C1 segment of cervical spinal cord (tissue), 14 donors: Measurements from ENCODE around the gene TMA7B.
"Not testable (repeated sequence)": the region's sequence is repeated elsewhere in the genome, so short reads cannot be mapped to it uniquely, and the experiment has no call there.

Source experiments
- DNase-seq, 14 donors: peaks; one replicate each; lab custom pipeline; 2025; lab: John Stamatoyannopoulos, UW

Gene TMA7B

DNA sequence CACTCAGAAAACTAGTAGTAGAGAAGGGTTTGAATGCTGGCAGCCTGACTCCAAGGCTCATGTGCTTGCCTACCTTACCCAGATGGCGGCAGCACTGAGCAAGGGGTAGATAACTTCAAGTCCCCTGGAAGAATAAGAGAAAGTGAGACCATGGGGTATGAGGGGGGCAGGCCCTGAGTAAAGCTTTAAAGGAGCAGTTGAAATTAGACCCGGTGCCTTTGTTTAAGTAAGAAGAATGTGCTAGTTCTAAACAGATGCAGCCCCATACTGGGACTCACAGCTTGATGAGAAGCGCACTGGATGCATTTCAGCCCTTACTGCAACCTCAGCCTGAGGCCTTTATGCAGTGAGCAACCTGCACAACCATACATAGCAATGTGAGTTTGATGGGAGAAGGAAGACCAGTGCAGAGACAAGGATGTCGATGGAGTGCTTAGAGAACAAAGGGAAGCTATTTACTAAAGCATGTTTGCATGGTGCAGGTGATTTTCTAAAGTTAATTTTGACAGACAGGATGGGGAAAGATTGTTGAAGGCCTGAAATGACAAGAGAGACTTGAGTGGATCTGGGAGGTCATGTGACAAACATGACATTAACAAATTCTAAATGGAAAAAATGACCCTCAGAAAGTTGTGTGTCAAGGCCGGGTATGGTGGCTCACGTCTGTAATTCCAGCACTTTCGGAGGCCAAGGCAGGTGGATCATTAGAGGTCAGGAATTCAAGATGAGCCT, 27.1 kb upstream of the TMA7B start:
- no peak for DNase-seq

DNA sequence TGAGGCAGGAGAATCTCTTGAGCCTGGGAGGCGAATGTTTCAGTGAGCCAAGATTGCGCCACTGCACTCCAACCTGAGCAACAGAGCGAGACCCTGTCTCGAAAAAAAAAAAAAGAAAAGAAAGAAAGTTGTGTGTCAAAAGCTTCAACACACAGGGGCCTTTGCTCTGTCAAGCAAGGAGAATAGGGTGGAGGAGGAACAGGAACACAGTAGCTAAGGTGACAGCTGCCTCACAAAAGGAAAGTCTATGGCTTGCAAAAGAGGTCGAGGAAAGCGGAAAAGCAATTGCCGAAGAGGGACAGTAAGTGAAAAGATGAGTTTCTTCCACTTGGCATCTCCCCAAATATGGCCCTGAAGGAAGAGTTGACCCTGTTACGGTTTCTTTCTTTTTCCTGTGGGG, 26.5 kb upstream of the TMA7B start:
- no peak for DNase-seq

DNA sequence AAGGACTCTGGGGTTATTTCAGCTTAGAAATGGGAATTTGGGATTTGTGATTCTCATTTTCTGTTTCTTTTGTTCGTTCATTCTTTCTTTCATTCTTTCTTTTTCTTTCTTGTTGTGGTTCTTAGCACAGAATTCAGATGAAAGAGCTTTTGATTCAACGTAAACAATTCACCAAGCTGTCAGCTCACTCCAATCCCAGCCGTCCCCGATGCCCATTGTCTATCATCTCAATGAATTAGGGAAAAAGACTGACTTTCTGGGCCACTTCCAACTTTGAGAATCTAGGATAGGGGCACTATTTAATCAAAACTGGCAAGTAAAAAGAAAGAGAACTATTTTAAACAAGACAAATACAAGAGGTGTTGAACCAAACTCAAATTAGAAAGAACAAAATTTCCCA, 25.1 kb upstream of the TMA7B start:
- no peak for DNase-seq

DNA sequence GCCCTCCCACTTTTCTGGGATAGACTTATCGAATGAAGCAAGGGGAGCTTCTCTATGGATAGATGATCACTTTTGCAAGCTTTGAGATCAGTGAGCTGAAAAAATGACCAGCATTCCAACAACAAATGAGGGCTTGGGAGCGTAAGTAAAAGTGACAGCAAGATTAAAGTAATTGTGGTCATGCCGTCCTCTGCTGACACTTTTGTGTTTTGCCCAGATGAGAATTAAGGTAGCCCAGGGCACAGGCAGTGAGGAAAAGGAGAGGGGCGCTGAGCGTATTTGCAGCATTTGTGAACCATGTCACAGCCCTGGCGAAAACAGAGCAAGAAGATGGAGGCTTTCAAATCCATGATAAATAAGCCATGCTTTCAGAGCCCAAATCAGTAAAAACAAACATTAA, 24.6 kb upstream of the TMA7B start:
- DNase-seq, result no peak

DNA sequence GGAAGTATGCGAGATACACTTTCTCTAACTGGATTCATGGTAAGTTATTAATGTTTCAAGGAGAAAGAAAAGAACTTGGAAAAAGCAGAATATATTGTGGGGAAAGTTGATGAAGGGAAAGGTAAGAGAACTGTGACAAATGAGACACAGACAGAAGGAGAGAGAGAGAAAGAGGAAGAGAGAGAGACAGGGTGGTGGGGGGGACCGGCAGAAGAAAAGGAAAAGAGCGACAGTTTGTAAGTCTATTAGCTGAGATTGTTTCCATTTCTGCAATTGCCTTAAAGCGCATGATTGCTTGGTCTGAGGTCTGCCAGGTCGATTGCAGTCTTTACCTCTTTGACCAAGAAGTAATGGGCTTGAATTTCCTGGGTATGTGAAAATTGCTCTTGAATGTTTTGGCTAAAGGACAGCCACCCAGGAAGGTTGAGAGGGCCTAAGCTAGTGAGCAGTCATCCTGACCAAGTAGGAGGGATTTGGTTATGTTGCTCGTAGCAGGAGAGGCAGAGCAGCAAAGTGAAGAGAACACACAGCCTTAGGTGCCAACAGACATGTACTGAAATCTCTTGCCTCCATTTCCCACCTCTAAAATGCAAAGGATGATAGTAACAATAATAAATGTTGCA, 23.6 kb upstream of the TMA7B start:
- no peak for DNase-seq

DNA sequence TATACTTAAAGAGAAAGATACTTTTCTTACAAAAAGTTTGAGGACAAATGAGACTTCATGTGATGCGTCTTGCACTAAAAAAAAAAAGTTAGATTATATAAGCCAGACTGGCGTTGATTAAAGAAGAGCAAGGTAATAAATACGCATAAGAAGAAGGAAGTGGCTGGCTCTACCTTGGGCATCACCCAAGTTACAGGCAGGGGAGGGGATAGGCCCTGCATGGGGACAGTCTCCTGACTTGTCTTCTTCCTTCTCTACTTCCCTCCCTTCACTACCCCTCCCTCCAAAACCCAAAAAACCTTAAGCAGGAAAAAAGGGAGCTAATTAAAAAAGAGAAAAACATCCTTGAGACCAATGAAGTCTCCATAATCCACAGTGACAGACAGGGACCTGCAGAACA, 22.3 kb upstream of the TMA7B start:
- no peak for DNase-seq

DNA sequence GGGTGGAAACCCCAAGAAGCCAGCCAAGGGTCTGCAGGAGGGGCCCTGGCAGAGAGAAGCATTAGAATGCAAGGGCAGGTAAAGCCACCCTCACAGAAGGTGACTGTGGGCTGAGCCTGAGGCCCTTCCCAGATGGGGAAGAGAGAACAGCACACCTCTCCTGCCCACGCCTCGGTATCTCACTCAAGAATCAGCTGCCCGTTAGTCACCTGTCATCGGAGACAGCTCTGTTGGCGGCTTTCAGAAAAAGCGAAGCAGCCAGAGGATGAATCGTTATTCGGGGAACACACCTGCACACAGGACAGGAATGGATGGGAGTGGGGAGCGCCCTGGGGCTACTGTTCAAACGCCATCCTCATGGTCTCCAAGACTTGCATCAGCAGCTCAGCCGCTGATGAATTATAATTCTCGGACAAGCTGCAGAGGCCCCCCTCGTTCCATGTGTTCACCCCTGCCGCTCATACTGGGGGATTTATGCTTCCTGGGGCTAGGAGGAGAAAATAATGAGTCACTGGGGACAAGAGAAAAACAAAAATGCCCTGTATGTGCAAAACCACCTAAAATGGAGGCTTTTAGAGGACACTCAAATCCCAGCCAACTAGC, 21.6 kb upstream of the TMA7B start:
- no peak for DNase-seq

DNA sequence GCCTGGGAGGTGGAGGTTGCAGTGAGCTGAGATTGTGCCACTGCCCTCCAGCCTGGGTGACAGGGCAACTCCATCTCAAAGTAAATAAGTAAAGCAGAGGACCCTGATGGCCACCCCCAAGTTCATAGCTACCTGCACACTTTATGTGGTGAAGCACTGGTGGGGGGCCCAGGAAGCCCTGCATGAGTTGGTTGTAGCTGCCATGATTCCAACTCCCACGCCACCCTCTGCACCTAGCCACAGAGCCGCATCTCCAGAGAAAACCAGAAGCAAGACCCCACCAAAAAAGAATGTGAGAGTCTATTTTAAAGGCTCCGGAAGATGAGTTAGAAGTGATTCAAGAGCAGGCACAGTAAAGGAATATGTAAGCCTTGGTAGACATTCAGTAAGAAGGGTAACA, 20.4 kb upstream of the TMA7B start:
- DNase-seq, result no peak

DNA sequence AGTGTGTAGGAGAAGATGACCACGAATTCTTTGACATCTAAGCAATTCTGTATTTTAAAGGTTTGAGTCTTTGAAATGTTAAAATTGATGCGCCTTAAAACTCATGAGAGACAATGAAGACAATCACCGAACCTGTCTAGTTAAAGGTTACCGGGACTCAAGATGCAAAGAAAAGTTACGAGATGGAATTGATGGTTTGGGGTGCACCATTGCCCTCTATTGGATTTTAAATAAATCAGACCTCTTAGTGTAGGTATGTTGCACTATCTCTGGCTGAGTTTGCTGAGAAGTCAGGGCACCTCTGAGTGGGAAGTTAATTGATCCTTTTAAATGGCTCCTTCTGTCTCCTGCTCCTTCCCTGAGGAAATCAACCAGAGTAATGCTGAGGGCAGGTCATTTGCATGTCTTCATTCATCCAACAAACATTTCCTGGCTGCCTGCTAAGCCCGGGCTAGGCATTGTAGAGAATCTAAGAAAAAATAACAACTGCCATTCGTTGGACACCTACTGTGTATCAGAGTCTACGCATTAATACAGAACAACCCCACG, 19.4 kb upstream of the TMA7B start:
- DNase-seq, result no peak

DNA sequence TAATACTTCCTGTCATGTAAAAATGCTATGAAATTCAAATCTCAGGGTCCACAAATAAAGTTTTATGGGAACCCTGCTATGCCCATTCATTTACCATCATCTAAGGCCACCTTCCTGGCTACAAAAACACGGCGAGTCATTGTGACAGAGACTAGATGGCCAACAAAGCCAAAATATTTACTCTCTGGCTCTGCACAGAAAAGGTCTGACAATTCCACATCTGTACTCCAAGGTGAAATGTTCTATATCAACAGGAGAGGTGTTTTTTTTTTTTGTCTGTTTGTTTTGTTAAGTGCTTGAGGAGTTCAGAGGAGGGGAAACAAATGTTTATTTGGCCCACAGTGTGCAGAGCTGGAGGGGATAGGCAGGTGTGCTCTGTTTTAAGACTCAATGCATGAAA, 18.6 kb upstream of the TMA7B start:
- no peak for DNase-seq

DNA sequence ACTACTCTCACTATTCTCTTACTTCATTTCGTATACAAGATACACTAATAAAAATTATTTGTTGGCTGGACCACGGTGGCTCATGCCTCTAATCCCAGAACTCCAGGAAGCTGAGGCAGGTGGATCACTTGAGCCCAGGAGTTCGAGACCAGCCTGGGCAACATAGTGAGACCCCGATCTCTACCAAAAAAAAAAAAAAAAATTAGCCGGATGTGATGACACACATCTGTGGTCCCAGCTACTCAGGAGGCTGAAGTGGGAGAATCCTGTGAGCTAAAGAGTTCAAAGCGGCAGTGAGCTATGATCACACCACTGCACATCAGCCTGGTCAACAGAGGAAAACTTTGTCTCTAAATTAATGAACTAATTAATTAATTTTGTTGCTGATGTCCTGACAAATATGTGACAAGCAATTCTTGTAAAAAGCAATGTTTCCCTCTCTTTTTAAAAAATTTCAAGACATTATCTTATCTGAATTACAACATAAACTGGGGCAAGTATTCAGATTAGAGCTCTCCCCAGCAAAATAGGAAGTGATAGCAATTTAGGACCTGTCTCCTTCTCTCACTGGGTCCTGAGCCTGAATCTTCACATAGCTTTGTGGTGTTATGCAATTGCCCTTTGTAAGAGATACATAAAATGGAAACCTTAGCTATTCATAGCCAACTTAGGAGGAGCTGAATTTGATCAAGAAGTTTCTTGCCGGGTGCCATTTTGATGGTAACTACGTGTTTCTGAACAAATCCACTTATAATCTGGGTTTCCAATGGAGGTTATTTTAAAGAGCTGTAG, 17.6 kb upstream of the TMA7B start:
- no peak for DNase-seq

DNA sequence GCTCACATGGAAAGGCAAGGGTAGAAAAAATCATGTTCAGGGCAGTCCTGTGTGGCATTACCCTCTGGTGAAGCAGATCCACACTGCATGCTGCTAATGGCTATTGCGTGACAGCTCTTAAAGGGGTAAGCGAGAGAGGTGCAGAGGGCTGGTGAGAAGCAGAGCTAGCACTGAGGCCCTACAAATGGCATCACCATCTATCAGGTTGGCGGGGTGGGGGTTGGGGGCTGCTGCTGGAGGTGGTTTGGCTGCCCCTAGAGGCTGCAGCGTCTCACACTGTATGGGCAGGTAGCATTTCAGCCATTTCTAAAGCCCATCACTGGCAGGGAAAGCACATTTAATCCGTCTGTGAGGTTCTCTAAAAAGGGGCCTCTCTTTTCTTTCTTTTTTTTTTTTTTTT, 16.9 kb upstream of the TMA7B start:
- DNase-seq, result no peak

DNA sequence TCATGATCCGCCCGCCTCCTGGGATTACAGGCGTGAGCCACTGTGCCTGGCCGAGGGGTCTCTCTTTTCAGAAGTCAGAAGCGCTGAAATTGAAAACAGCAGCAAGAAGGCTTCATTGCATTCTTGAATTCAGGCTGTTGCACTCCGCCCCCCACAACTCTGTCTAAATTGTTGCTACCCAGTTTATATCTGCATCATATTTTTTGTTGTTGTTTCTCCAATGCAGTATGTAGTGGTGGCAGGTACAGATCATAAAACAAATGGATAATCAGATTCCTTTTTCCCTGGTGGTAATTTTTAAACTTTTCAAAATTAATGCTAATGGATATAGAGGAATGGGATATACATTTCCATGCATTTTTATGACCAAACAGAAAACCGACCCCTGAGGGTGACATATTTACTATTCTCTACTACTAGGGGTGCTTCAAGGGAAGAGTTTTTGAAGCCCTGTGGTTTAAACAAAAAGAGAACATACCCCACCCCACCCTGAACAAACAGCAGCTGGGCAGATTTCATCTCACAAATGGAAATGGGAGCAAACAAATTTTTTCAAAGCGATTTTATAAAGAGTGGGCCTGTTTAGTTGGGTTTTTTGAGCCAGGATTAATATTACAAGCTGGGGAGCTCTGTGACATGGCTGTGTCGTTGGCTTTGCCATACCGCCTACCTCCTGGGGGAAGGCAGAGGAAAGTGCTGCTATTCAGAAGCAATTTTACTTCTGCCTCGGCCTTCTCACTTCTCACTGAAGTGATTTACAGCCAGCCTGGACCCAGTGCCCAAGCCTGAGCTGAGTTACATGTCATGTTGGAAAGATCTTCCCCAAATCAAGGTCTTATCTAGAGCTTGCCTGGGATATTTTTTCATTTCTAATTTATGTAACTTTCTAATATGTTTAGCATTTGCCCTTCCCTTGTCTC, 16.0 kb upstream of the TMA7B start:
- no peak for DNase-seq

DNA sequence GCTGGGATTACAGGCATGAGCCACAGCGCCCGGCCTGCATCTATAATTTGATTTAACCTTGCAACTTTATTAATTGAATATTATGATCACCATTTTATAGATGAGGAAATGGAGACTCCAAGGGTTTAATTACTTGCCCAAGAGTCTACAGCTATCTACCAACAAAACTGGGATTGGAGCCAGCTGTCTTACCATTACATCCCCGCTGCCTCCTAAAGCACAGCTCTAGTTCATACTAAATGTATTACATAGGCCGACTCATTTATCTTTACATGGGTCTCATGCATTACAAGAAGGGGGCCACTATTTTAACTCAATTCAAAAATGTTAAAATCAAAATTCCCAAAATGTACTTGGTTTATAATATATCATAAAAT, 14.1 kb upstream of the TMA7B start:
- DNase-seq, result no peak

DNA sequence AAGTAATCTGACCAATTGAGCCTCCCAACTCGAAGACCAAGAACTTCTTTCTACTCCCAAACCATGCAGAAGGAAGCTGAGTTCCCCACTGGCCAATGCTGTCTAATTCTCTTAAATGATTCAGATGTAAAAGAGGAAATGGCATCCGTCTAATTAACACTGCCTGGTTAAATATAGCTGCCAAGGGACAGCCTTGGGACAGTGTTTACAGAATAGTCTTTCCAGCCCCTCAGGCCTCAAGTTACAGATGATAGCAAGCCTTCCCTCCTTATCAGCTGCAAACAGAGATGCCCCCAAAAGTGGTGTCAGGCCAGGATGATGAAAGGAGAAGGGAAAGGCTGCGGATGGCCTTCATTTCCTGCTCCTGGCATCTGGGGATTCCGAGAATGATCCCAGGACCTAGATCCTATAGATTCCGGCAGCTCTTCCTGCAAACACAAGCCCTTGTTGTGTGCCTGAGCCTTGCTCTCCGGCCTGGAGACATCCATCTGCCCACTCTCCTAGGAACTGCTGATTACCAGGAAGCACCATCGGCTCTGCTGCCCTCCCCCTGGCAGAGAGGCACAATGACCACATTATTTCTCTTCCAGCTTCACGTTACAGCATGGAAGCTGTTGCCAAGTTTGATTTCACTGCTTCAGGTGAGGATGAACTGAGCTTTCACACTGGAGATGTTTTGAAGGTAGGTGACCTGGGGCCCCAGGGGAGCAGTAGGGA, 13.5 kb upstream of the TMA7B start:
- peak in 6 of 14 donors; percentile 7 to 57 (median 14) for DNase-seq

DNA sequence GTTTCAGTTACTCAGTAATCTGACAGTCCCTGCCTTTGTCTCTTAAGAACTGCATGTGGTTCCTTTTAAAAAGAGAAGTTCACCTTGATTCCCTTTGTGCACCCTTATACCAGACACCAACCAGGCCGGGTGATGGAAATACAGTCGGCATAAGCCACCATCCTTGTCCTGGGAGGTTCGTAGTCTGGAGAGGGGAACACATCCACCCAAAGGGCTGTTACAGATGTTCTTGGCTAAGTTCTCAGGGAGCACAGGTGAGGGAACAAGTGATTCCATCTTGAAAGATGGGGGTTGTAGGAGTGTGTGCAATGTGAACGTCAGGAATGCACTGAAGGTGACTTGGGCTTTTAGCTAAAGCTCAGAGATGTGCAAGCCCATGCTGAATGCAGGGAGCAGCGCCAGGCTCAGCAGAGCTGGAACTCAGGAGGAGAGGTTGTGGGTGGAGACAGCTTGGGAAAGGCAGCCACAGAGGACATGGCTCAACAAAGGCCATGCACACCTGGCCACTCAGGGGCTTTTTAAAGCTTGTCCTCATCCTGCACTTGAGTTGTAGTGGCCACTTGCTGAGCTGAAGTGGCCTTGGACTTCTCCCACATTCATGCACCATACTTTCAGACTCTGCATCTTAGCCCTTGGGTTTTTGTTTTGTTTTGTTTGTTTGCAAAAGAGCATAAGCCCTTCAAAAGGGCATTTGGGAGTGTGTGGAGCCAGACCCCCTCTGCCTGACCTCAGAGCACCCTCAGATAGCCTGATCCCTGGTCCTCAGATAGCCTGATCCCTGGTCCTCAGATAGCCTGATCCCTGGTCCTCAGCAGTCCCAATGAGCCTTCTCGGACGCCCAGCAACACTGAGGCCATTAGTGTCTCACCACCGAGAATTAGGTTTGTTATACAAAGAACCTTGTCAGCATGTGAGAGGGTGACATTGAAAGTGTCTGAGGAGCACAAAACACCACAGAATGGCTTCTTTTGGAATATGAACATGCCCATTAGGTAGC, 12.7 kb upstream of the TMA7B start:
- no peak for DNase-seq

DNA sequence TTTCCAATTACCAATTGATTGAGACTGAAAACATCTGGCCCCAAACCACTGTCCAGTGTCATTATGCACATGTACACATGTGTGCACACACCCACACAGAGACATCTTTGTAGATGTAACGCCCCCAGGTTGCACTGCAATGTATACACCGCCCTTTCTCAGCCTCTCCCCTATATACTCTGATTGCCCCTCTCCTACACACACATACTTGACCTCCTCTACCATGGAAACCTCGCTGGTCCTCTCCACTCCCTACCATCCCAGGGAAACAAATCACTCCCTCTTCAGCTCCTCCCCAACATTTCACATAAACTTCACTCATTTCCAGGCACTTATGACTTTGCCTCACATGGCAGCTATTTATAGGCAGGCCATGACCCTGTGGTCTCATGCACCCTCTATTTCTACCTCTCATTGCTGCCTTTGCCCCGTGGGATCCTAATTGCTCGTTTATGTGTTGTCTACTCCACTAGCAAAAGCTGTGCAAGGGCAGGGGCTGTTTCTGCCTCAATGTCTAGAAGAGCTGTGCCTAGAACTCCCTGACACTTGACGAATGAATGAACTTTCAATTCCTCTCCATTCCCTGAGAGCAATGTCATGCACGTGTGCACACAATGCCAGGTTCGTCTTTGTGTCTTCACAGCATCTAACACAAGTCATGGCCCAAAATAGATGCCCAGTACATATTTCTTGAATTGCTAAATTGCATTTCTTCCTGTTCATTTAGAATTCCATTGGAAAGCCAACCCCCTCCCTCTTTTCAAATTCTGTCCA, 10.0 kb upstream of the TMA7B start:
- no peak for DNase-seq

DNA sequence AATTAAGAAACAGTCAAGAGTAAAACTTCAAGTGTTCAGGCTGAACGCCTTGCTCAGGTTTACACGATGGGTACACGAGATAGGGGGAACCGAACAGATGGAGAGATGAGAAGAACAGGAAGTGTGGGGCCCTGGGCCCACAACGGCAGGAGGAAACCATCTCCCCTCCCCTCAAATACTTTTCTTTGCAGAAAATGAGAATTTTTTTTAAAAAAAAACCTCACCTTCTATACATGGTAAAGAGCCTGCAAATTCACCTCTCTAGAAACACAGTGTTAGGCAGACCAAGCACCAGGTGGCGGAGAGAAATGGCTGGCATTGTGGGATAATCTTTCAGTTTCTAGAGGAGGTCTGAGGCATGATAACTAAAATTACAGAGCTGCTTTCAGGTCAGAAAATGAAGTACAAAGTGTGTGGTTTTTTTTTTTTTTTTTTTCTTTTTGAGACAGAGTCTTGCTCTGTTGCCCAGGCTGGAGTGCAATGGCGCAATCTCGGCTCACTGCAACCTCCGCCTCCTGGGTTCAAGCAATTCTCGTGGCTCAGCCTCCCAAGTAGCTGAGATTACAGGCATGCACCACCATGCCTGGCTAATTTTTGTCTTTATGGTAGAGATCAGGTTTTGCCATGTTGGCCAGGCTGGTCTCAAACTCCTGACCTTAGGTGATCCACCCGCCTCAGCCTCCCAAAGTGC, 8.4 kb upstream of the TMA7B start:
- DNase-seq, result not testable (repeated sequence)
